Neural progenitor cell (in vitro differentiated cells): ENCODE data around the gene ANGPTL8.

Experiments used
- CTCF ChIP-seq: fragments of 200-600 bp; sonication (generic); IDR thresholded peaks from 2 replicates; pipeline ENCODE4 v1.5.1; 2017; ENCODE audit warnings: antibody characterized with exemption, mild to moderate bottlenecking
- EZH2phosphoT487 ChIP-seq: fragments of 200-600 bp; sonication (generic); IDR thresholded peaks from 2 replicates; pipeline ENCODE4 v1.6.1; 2017; ENCODE audit warnings: antibody characterized with exemption

GRCh38 chr19:11252665-11253355 is 13.4 kb downstream of the ANGPTL8 start:
- TF ChIP-seq CTCF (no peak), EZH2phosphoT487 (no peak)
